Kidney capillary endothelial cell (primary cell): ENCODE results near the gene AP2B1.

ENCODE experiments used
- DNase-seq: peaks from one replicate; pipeline ENCODE4 v3.0.0-alpha.2; 2018; ENCODE audit warnings: low spot score

AP2B1 gene

DNA sequence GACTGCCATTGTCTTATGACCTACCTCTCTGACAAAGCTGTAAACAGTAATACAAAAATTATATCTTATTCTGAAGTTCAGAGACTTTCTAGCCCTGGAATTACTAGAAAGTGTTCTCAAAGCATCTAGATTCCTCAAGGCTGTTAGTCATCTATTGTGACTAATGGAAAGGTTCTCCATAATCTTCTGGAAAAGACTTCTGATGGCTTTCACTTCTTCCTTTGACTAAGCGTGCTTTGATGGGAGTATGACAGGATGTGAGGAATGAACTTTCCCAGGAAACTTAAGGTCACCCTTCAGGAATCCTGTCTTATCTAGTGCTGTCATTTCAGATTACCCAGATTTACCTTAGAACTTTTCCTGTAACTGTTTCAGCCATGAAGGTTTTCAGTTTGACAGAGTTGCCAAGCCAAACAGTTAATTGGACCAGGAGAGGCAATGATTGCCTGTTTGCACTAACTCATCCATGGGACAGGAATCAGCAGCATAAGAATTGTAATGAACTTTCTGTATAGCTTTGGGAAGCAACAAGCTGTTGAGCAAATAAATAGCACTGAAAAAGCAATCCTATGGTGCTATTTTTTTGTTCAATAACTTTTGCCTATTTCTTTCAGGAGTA, 43.5 kb downstream of the AP2B1 start:
- DNase-seq: peak; percentile 90

- DNase-seq: no peak
Measured at GRCh38 chr17:35641032-35641431, 53.9 kb downstream of the AP2B1 start.

GRCh38 chr17:35645923-35646322, 58.8 kb downstream of the AP2B1 start:
- no peak for DNase-seq

DNA sequence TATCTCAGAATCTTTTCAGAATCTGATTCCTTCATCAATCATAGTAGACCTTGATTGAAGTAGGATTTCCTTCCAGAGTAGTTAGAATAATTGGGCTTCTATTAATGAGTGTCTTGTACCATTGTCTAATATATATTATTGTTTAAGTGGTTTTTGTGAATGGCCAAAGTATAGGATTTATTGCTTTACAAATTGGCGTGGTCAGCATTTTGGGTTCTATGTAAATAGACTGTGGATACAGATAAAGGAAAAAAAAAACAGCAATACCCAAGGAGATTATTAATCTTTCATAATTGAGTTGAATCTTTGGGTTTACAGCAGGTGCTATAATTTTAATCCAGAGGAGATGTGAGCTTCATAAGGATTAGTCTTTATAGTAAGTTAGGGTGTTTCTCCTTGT, 64.3 kb downstream of the AP2B1 start:
- no peak for DNase-seq

DNA sequence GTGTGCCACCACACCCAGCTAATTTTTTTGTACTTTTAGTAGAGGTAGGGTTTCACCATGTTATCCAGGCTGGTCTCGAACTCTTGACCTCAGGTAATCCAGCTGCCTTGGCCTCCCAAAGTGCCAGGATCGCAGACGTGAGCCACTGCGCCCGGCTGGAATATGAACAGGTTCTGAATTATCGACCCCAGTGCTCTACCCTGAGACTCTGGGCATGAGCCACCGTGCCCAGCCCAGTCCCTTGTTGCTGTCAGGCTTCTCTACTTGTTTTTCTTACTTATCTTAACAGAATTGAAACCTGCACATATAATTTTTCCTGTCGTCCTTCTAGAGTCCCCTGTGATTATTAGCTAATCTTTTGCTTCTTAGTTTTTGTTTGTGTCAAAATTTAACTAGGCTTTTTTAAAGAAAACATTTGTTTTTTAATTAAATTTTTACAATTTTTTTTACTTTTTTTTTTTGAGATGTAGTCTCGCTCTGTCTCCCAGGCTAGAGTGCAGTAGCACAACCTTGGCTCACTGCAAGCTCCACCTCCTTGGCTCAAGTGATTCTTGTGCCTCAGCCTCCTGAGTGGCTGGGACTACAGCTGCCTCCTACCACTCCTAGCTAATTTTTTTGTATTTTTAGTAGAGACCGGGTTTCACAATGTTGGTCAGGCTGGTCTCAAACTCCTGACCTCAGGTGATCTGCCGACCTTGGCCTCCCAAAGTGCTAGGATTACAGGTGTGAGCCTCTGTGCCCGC, 66.7 kb downstream of the AP2B1 start:
- DNase-seq: no peak

GRCh38 chr17:35655303-35655702, 68.2 kb downstream of the AP2B1 start:
- DNase-seq: no peak

GRCh38 chr17:35660902-35661301, 73.8 kb downstream of the AP2B1 start:
- DNase-seq: no peak

GRCh38 chr17:35664685-35665084, 77.6 kb downstream of the AP2B1 start:
- DNase-seq: no peak

- DNase-seq: no peak
Measured at GRCh38 chr17:35665662-35666061, 78.5 kb downstream of the AP2B1 start.

- DNase-seq: no peak
Measured at GRCh38 chr17:35666070-35666469, 78.9 kb downstream of the AP2B1 start.

- no peak for DNase-seq
Measured at GRCh38 chr17:35666967-35667532, 79.9 kb downstream of the AP2B1 start.

- no peak for DNase-seq
Measured at GRCh38 chr17:35668802-35669201, 81.7 kb downstream of the AP2B1 start.

DNA sequence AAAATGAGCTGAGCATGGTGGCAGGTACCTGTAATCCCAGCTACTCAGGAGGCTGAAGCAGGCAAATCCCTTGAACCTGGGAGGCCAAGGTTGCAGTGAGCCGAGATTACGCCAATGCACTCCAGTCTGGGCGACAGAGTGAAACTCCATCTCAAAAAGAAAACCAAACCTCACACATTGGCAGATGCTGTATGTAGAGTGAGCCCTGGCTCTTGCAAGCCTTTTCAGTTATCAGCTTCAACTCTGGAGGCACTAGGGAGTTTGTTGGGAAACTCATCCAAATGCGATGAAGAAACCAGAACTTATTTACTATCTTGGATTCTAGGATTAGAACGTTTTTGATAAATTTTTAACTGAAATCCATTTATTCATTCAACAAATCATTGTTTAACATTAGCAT, 87.4 kb downstream of the AP2B1 start:
- DNase-seq: no peak

DNA sequence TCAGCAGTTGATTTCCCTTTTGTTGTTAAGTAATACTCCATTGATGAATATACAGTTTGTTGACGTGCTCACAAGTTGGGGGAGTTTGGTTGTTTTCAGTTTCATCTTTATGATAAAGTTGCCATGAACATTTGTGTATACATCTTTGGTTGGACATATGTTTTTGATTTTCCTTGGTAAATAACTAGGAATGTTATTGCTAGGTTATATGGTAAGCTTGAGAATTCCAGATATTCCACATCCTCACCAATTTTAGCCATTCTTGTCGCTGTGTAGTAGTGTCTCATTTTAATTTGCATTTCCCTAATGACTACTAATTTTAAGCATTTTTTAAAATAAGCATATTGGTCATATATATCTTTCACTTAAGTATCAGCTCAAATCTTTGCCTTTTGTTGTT, 89.3 kb downstream of the AP2B1 start:
- DNase-seq: no peak

DNA sequence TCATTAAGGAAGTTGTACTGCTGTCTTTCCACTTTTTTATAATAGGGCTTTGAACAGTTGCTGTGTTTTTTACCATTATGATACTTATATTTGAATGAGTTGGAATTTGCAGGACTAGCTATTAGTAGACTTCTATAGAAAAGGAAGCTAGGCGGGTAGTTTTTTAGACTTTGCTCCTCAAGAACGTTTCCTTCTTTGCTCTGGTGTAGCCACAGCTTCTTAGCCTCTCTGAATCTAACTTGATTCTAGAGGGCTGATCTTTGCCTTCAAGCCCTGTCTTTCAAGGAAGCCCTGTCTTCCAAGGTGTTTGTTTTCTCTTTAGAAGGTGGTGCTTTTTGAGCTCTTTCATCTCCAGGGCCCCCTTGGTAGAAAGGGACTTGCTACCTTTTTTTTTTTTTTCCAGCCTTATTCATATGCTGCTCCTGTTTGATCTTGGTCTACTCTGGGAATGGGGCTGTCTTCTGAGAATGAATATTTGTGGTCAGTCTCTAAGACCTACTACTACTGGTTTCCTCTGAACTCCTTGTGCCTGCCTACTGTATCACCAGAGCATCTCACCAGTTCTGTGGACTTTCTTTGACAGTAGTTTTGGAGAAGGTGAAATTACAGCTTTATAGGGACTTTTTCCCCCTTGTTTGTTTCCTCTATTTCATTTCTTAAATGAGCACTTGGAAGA, 92.0 kb downstream of the AP2B1 start:
- DNase-seq: no peak

GRCh38 chr17:35683591-35683990, 96.5 kb downstream of the AP2B1 start:
- no peak for DNase-seq

- no peak for DNase-seq
Measured at GRCh38 chr17:35684055-35684802, 97.1 kb downstream of the AP2B1 start.

DNA sequence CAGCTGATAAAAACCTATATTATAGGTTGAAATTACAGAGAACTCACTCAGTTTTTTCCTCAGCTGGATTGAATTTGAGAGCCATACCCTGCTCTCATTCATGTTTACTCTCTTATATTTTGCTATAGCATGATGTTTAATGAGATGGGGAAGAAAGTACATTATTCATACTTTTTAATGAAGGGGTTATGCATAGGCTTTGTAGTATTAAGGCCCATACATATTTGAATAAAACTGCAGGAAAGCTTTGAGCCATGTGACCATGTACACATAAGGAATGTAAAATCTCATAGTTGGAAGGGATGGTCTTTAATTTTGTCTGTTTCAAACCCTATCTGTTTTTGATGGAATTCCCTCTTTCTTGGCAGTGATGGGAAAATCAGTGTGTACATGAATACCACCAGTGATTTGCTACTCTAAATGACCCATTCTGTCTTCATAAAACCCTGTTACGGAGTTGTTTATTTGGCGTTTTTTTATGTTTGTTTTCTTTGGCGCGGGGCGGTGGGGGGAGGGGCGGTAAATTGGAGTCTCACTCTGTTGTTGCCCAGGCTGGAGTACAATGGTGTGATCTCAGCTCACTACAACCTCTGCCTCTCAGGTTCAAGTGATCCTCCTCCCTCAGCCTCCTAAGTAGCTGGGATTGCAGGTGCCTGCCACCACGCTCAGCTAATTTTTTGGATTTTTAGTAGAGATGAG, 105.5 kb downstream of the AP2B1 start:
- no peak for DNase-seq

GRCh38 chr17:35693662-35694061, 106.5 kb downstream of the AP2B1 start:
- no peak for DNase-seq

GRCh38 chr17:35694906-35695305, 107.8 kb downstream of the AP2B1 start:
- DNase-seq: no peak

DNA sequence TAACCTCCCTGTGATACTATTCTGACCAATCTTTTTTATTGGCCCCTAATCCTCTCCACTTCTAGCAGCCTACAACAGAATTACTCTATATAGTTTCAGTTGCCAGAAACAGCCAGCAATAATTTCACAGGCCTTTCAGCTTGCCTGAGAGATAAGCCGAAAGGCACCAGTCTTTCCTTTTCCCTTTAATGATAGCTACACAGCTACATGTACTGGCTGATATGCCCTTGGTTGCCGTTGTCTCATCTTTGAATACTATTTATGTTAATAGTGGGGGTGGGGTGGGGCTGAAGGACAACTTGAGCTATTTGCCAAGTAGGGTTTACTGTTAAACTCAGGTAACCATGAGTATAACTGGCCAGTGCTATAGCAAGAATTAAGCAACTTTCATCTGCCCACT, 108.5 kb downstream of the AP2B1 start:
- no peak for DNase-seq

DNA sequence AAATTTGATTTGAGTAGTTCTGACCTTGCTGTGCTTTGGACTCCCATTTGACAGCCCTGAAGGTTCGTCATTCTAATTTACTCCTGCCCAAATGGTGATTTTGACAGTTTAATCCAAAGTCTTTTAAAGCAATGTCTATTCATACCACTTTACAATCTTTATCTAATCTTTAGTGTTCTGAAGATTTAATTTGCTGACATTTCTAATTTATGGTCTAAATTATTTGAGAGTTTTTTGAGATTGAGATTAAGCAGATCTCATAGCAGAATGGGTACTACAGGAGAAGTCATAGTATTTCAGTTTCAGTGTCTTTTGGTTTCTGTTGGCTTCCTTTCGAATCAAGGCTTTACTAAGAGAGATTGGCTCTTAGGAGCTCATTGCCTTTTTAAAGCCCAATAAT, 111.7 kb downstream of the AP2B1 start:
- no peak for DNase-seq
